Psoas muscle (tissue), 8 donors: Measurements from ENCODE around the gene TIMM44. TPM values are rescaled to one million over a fixed set of nuclear protein-coding genes. Genes with fewer than 3 reads are reported as not detected.
A peak's percentile ranks its signal among the peaks of the same experiment; 100 is the strongest.

Source experiments
- ATAC-seq, 4 donors: fragments of 200-7000 bp; cut with Tn5 transposase; one replicate each; pipeline ENCODE4 v1.9.1; 2020; ENCODE audit warnings: moderate library complexity in 3 of 4, mild to moderate bottlenecking in 2 of 4
- DNase-seq, 2 donors: peaks; one replicate each; pipeline ENCODE4 v3.0.0-alpha.2; 2020
- H3K27ac ChIP-seq: fragments of 200-600 bp; one replicate; pipeline ENCODE4 v1.8.0; 2022
- H3K27me3 ChIP-seq, 3 donors: fragments of 200-600 bp in 1 of 3; one replicate each; pipeline versions ENCODE4 v1.6.1 to v1.8.0; 2013 to 2022; ENCODE audit warnings: low read length in 2 of 3, mild to moderate bottlenecking in 2 of 3, moderate library complexity in 1 of 3; ENCODE audit not compliant: insufficient read depth in 3 of 3
- H3K36me3 ChIP-seq, 2 donors: fragments of 200-600 bp in 1 of 2; one replicate each; pipeline versions ENCODE4 v1.6.1 to v1.8.0; 2013 to 2022; ENCODE audit warnings: low read depth in 1 of 2, mild to moderate bottlenecking in 1 of 2, moderate library complexity in 1 of 2; ENCODE audit not compliant: insufficient read depth in 1 of 2
- H3K4me1 ChIP-seq: fragments of 200-600 bp; one replicate; pipeline ENCODE4 v1.8.0; 2022
- H3K4me3 ChIP-seq: fragments of 200-600 bp; one replicate; pipeline ENCODE4 v1.8.0; 2022; ENCODE audit warnings: mild to moderate bottlenecking
- H3K9me3 ChIP-seq: fragments of 200-600 bp; one replicate; pipeline ENCODE4 v1.8.0; 2022
- WGBS, 3 donors: extraction: QIAGEN DNeasy Blood & Tissue Kit; methylation state at CpG; one replicate each; pipeline versions ENCODE4 v1.1.6 to v1.1.7; 2013; 5-methylcytosine and 5-hydroxymethylcytosine counted together
- intact Hi-C, 2 donors: fragments of 100-400 bp; cut with DNase I; formaldehyde crosslinking; loops; one replicate each; pipeline versions ENCODE4 v1.11.0 to v1.14.2; 2022
- polyA plus RNA-seq, 3 donors: library from polyadenylated mRNA; stranded (reverse); fragments of 200-250 nt; gene quantifications; one replicate each; pipeline ENCODE4 v1.2.3, GENCODE V29; 2013
- total RNA-seq, 4 donors: library from RNA; stranded (reverse); fragmentation: NEBNext Ultra II Directional in 2 of 4; extraction: Animal tissue kit (Norgen Biotek cat#: 25700) in 2 of 4; gene quantifications; one replicate each; pipeline versions ENCODE4 v1.2.1 to v1.2.4, GENCODE V29; 2021 to 2023
- TF ChIP-seq, protein P1 (sequence below): fragments of 200-600 bp; IDR thresholded peaks from one replicate; pipeline ENCODE4 v1.8.0; 2022; ENCODE audit warnings: antibody characterized with exemption
- donor health status: healthy with polysubstance abuse.
- donor health status: DM: no; HTN: no; CAD: no; lungs with moderate emphysema.
- donor health status: Bipolar disorder and iron deficiency.
- donor health status: healthy.
- donor health status: DM: yes; HTN: yes; CAD: no.
- donor health status: DM: no; HTN: no; CAD: no.
- donor health status: DM: no; HTN: no; CAD: no.
- donor health status: DM: yes; HTN: yes; CAD: no.

Gene TIMM44
- total and polyA plus RNA-seq, 7 donors, result 67.0 to 173 (median 95.1) TPM

DNA sequence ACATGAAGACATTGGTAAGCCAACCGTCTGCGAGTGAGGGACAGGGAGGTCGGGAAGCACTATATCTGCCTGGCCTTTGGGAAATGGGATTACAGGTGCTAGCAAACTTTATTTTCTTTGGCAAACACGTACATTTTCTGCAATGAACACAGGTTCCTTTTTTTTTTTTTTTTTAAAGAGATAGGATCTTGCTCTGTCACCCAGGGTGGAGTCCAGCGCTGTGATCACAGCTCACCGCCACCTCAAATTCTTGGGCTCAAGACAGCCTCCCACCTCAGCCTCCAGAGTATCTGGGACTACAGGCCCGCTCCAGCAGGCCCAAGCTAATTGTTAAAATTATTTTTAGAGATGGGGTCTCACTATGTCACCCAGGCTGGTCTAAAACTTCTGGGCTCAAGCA lies 37.7 kb upstream of the TIMM44 start:
- ATAC-seq (no peak), DNase-seq (no peak)
- peaks cover 26% of the 10 kb centered on the region for H3K4me1 ChIP-seq
- TF ChIP-seq, protein P1, sequence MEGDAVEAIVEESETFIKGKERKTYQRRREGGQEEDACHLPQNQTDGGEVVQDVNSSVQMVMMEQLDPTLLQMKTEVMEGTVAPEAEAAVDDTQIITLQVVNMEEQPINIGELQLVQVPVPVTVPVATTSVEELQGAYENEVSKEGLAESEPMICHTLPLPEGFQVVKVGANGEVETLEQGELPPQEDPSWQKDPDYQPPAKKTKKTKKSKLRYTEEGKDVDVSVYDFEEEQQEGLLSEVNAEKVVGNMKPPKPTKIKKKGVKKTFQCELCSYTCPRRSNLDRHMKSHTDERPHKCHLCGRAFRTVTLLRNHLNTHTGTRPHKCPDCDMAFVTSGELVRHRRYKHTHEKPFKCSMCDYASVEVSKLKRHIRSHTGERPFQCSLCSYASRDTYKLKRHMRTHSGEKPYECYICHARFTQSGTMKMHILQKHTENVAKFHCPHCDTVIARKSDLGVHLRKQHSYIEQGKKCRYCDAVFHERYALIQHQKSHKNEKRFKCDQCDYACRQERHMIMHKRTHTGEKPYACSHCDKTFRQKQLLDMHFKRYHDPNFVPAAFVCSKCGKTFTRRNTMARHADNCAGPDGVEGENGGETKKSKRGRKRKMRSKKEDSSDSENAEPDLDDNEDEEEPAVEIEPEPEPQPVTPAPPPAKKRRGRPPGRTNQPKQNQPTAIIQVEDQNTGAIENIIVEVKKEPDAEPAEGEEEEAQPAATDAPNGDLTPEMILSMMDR, result no peak
- intact Hi-C loops, result no loop called here
- no peaks in the 10 kb centered on the region for H3K27me3 ChIP-seq
- H3K4me3 ChIP-seq, result no peak overlapping the region
- 84 to 89% (median 85%) methylated on average over 7 of the region's 7 CpGs for WGBS, 3 donors
- H3K27ac ChIP-seq, result no peak overlapping the region
- H3K36me3 ChIP-seq, result peaks cover 2 to 72% of the 10 kb centered on the region in 2 donors
- no peaks in the 10 kb centered on the region for H3K9me3 ChIP-seq

DNA sequence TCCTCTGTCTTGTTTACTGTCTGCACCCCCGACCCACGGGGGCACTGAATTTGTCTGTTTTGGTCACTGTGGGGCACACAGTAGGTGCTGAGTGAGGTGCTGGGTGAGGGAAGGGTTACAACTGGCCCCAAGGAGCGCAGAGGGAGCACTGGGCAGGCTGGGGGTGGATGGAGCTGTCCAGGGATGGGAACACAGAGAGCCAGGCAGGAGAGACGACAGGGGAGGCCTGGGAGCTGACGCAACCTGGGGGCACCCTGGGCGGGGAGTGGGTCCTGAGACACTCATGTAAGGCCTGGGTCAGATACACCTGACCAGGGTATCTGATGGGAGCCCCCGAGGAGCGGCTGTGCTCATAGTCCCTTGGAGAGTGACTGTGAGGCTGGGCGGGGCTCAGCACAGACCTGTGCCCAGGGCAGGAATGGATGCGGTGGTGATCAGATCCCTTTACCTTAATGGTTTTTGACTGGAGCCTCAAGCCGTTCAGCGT lies 37.2 kb upstream of the TIMM44 start:
- H3K9me3 ChIP-seq, result no peaks in the 10 kb centered on the region
- peaks cover 21% of the 10 kb centered on the region for H3K4me1 ChIP-seq
- H3K27ac ChIP-seq, result no peak overlapping the region
- DNase-seq, result peak in 1 of 2 donors; percentile 45
- H3K36me3 ChIP-seq, result peaks cover 2 to 67% of the 10 kb centered on the region in 2 donors
- no peaks in the 10 kb centered on the region for H3K27me3 ChIP-seq
- intact Hi-C loops, result no loop called here
- TF ChIP-seq, protein P1, result no peak
- ATAC-seq, result no peak
- H3K4me3 ChIP-seq, result no peak overlapping the region
- WGBS, 3 donors, result 80 to 90% (median 85%) methylated on average over 12 of the region's 12 CpGs

DNA sequence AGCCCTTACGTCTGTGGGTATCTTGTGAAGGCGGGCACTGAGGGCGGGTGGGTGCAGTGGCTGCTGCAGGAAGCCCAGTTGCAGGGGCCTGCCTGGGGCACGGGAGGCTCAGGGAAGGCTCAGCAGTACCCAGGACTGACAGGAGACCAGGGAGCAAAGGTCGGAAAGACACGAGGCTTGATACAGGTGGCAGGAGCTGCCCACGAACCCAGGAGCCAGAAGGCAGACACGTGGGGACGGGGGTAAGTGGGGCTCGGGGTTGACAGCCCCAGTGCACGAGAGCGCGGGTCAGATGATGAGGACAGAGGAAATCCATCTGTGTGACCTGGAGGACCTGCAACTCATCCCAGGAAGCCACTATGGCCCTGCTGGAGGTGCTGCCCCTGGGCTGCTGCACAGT lies 36.7 kb upstream of the TIMM44 start:
- peaks cover 2 to 65% of the 10 kb centered on the region in 2 donors for H3K36me3 ChIP-seq

DNA sequence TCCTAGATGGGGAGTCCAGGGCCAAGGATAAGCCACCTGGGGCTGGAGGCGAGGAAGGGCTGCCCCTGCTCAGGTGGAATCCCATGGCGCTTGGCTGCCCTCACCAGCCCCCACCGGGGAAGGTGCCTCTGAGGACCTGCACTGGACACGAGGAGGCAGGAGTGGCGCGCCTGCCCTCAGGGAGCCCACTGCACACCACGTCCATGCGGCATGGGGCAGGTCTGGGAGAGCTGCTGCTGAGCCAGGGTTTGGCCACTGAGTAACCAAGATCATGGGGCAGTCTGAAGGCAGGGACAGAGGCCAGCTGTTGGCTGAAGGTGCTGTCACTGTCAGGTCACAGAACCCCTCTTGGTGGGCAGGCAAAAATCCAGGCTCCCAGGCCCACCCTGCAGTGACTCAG lies 36.1 kb upstream of the TIMM44 start:
- H3K4me1 ChIP-seq, result peaks cover 28% of the 10 kb centered on the region
- no peaks in the 10 kb centered on the region for H3K9me3 ChIP-seq
- H3K27ac ChIP-seq, result no peak overlapping the region
- H3K4me3 ChIP-seq, result no peak overlapping the region
- intact Hi-C loops, result loop anchor here in 1 of 2 donors (2.0 kb wide), 1 partner anchor 17 kb away; no protein-coding TSS in a partner anchor
- 81 to 87% (median 85%) methylated on average over 8 of the region's 8 CpGs for WGBS, 3 donors
- H3K27me3 ChIP-seq, result no peaks in the 10 kb centered on the region
- DNase-seq, result peak in 1 of 2 donors; percentile 36
- ATAC-seq, result no peak
- TF ChIP-seq, protein P1, result no peak
- peaks cover 2 to 65% of the 10 kb centered on the region in 2 donors for H3K36me3 ChIP-seq

More for the DNA sequence above, 36.7 kb upstream of the TIMM44 start:
- intact Hi-C loops, result no loop called here
- peaks cover 23% of the 10 kb centered on the region for H3K4me1 ChIP-seq
- DNase-seq (no peak), ATAC-seq (no peak)
- TF ChIP-seq, protein P1, result no peak
- H3K9me3 ChIP-seq, result no peaks in the 10 kb centered on the region
- H3K27ac ChIP-seq, result no peak overlapping the region
- no peaks in the 10 kb centered on the region for H3K27me3 ChIP-seq
- H3K4me3 ChIP-seq, result no peak overlapping the region
- 81 to 91% (median 89%) methylated on average over 13 of the region's 13 CpGs for WGBS, 3 donors

DNA sequence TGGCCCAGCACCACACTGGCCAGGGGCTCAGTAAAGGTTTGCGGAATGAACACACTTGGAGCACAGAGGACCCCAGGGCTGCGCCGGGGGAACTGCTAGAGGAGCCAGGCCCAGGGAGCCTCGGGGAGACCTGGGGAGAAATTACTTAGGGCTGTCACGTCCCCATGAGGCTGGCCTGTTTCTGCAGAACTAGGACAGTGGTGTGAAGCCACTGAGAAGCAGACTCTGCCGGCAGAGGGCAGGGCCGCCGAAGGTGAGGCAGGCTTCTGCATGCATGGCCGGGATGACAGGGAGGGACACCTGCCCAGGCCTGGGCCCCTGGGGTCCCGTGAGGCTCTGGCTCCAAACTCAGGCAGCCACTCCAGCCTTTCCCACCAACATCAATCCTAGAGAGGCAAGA lies 35.5 kb upstream of the TIMM44 start:
- WGBS, 3 donors, result 69 to 87% (median 73%) methylated on average over 10 of the region's 10 CpGs
- TF ChIP-seq, protein P1, result no peak
- intact Hi-C loops, result loop anchor here in 1 of 2 donors (2.0 kb wide), 1 partner anchor 18 kb away; no protein-coding TSS in a partner anchor
- no peak for ATAC-seq
- DNase-seq, result peak in 1 of 2 donors; percentile 38
- peaks cover 2 to 60% of the 10 kb centered on the region in 2 donors for H3K36me3 ChIP-seq
- no peaks in the 10 kb centered on the region for H3K27me3 ChIP-seq
- H3K4me1 ChIP-seq, result peaks cover 29% of the 10 kb centered on the region
- no peaks in the 10 kb centered on the region for H3K9me3 ChIP-seq
- H3K4me3 ChIP-seq, result no peak overlapping the region
- no peak overlapping the region for H3K27ac ChIP-seq
